HG03103 (cell line): ENCODE measurements around the gene LARP1.
"Not testable (repeated sequence)": the region's sequence is repeated elsewhere in the genome, so short reads cannot be mapped to it uniquely, and the experiment has no call there.

Source experiments
- ATAC-seq: cut with Tn5 transposase; IDR thresholded peaks from one replicate; pipeline ENCODE4 v1.9.1; 2021; ENCODE audit warnings: low read depth; ENCODE audit not compliant: unreplicated experiment

LARP1 gene

GRCh38 chr5:154755361-154756008 lies at the start of gene LARP1:
Gene LARP1, plus strand, starts transcription at chr5:154755377. Its CDS starts 381 bp downstream, at chr5:154755758.
- ATAC-seq: no peak

DNA sequence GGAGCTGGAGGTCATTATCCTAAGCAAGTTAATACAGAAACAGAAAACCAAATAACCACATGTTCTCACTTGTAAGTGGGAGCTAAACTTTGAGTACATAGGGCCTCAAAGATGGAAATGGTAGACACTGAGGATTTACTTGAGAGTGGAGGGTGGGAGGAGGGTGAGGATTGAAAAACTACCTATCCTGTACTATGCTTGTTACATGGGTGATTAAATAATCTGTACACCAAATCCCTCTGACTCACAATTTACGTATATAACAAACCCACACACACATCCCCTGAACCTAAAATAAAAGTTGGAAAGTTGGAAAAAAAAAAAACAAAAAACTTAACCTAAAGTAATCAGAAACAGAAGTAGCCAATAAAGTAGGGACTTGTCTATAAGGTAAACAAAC lies 48.8 kb upstream of the LARP1 start:
- no peak for ATAC-seq

DNA sequence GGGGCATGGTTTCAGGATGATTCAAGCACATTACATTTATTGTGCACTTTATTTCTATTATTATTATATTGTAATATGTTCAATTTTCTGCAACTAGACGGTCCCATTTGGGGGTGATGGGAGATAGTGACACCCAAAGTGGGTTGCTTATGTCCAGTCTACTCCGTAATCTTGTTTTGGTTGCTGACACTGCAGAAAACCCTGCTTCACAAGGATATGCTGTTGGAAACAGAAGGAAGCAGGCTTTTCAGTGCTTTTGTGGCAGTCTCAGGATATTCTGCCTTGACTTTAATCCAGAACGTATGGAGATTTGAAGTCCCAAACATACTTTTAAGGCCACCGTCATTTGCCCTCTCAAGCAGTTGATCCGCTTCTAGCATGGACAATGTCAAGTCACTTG lies 47.5 kb upstream of the LARP1 start:
- no peak for ATAC-seq

GRCh38 chr5:154708207-154708606 lies 47.0 kb upstream of the LARP1 start:
- no peak for ATAC-seq

GRCh38 chr5:154708846-154709245 lies 46.3 kb upstream of the LARP1 start:
- ATAC-seq: no peak

GRCh38 chr5:154709368-154710305 lies 45.5 kb upstream of the LARP1 start:
- ATAC-seq: no peak

GRCh38 chr5:154712518-154713437 lies 42.4 kb upstream of the LARP1 start:
- ATAC-seq: no peak

DNA sequence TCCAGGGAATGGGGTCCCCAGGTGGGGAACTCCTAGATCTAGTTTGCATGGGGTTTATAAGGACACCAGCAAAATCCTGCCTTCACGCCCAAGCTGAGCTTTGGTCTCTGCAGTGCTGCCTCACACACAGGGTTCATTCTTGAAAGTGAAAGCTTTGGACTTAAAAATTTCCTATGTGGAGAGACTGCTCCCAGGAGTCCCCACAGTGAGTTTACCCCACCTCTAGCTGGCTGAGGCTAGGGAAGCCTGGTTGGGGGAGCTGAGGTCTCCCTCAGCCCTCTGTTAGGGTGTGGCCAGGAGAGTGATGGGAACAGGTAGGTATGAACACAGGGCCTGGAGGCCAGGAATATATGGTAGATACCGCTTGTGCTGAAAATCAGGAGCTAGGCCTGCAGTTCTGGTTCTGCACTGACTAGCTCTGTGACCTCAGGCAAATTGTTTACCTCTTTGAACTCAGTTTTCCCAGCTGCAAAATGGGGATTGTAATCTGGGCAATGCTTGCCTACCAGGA lies 41.5 kb upstream of the LARP1 start:
- ATAC-seq: no peak

DNA sequence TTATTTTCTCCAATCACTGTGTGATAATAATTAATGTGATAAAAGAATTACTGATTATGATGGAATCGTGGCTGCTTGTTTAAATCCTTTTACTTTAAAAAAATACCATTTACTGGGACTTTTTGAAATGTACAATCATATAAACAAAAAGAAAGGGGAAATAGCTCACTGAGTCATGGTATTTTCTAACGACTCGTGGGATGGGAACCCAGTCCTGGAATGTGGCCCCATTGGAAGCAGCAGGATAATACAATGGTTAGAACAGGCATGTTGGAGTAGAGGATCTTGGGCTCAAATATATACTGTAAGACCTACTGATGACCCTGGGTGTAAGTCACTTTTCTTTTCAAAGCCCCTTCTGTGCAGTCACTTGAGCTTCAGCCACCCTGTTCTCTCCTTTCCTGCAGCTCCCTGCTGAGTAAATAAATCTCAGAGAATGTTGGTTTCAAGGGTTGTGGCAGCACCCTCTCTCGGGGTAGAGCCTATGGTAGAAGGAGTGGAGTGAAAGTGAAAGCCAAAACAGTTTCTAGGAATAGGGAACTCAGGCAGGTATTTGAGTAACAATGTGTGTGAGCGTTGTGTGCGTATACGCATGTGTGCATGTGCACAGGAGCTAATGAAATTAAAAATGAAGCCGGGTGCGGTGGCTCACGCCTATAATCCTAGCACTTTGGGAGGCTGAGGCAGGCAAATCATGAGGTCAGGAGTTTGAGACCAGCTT lies 40.8 kb upstream of the LARP1 start:
- no peak for ATAC-seq

GRCh38 chr5:154721481-154722058 lies 33.6 kb upstream of the LARP1 start:
- ATAC-seq: no peak

- no peak for ATAC-seq
Measured at GRCh38 chr5:154722097-154722496, 33.1 kb upstream of the LARP1 start.

DNA sequence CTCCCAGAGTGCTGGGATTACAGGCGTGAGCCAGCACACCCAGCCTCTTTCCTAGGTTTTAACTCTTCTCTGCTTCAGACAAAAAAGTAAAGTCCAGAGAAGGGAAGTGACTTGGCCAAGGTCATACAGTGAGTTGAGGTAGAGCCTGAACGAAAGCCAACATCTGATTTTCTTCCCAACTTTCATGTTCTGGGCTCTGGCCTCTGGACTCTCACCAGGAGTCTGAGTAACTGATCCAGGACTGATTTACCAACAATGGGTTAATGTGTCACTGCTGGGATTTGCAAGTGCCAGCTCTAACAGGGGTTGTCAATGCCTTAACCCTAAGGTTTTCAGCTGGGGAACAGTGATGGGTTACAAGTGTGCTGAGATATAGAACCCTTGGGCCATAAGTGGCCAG lies 32.2 kb upstream of the LARP1 start:
- no peak for ATAC-seq

DNA sequence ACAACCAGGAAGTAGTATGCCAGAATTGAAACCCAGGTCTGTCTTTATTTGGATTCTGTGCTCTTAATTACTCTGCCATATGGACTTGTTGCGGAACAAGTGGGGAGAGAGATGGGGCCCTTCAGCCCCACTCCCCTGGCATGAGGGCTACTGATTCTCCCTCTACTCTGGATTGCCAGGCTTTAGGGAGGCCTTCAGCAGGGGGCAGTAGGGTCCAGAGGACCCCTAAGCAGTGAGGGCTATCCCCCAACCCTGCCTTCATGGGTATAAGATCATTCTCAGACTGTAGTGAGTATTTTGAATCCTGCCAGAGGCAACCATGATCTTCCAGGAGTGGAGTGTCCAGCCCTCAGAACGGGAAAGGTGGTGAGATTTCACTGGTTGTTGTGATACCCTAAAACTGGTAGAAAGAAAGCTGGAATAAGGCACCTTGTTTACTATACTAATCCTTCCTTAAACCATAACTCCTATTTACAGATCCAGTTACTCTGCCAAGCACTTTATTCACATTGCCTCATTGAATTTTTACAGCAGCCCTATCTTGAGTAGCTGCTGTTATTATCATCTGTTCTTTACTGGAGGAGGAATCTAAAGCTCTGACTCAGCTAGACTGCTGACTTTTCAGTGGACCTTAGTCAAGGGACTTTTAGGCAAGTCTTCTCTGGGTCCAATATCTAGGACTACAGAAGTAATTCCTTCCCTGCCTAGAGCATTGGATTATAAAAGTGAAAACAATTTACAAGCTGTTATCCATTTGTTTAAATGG lies 31.3 kb upstream of the LARP1 start:
- no peak for ATAC-seq

DNA sequence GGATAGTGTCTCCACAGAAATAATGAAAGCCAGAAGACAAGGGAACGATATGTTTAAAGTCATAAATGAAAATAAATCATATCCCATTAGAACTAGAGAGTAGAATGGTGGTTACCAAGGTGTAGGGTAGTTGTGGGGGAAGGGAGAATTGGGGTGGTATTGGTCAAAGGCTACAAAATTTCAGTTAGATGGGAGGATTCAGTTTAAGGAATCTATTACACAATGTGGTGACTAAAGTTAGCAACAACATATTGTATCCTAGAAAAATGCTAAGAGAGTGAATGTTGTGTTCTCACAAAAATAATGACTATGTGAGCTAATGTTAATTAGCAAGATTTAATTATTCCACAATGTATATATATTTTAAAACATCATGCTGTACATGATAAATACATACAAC lies 27.8 kb upstream of the LARP1 start:
- no peak for ATAC-seq

DNA sequence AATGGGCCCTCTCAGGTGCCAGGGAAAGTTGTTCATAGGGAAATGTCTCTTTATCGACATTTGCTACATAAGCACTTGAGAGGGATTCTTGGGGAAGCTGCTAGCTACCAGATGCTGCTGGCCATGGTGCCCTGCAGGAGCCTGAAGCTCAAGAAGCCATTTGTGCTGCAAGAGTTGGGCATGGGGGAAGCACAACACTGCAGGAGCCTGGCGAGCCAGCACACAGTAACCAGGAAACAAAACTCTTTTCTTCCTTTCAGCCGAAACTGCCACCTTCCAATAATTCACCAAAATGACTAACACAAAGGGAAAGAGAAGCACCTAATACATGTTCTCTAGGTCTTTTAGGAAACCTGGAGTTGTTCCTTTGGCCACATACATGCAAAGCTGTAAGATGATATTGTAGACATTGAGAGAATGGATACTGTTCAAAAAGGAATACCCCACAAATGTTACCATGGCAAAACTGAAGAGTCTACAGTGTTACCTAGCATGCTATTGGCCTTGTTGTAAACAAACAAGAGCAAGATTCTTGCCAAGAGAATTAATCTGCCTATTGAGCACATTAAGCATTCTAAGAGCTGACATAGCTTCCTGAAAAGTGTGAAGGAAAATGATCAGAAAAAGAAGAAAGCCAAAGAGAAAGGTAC lies 26.1 kb upstream of the LARP1 start:
- ATAC-seq: no peak

DNA sequence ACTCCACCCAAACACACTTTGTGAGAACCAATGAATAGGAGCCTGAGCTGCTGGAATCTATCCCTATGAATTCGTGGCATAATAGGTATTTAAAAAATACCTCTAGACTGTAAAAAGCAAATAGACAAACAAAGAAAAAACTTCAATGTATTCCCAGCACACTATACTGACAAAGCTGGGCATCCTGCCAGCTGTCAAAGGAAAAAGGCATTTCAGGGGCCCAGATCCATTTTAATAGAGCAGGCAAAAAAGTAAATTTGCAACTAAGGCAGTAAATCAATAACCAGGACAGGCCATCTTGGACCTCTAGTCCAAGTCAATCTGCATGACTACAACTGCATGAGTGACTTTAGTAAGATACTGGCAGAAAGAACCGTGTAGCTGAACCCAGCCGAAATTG lies 25.6 kb upstream of the LARP1 start:
- no peak for ATAC-seq

GRCh38 chr5:154730761-154731160 lies 24.4 kb upstream of the LARP1 start:
- ATAC-seq: not testable (repeated sequence)

DNA sequence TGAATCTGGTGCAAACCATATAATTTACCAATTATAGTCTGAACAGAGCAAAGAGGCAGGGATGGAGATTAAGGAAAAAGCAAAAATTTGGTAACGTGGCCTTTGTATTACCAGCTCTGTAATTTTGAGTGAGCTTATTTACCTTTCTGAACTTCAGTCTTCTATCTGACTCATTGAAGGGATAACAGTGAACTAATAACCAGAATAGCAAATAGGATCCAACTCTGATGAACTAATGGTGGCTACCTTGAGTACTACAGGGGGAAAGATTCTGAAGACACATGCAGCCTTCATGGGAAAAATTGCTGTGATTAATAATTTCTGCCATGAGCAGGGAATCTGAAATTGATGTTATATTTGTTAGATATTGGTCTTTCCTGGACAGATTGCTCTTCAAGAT lies 23.0 kb upstream of the LARP1 start:
- ATAC-seq: no peak
